Activated effector memory CD4-positive, alpha-beta T cell treated with Interleukin-2 at 50 U/mL for 16 hours (primary cell): ENCODE results near the gene RBM28.

Source experiments
- DNase-seq: peaks from one replicate; pipeline ENCODE4 v3.0.0-alpha.2; 2020

The RBM28 gene

DNA sequence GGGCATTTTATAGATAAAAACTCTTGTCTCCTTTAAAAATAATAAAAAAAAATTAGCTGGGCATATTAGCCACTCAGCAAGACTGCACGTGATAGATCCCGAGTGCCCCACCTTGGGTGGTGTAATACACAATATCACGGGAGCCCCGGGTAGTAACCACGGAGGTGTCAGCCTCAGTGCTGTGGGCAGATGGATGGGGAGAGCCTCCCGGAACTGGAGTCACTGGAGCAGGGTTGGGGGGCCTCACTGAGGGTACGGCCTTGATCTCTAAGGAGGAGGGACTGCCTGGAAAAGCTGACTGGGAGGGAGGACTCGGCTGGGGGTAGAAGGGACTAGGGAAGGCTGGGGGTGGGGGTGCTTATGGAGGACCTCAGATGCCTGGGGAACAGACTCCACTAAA is 90.0 kb downstream of the RBM28 start:
- DNase-seq, result no peak

DNA sequence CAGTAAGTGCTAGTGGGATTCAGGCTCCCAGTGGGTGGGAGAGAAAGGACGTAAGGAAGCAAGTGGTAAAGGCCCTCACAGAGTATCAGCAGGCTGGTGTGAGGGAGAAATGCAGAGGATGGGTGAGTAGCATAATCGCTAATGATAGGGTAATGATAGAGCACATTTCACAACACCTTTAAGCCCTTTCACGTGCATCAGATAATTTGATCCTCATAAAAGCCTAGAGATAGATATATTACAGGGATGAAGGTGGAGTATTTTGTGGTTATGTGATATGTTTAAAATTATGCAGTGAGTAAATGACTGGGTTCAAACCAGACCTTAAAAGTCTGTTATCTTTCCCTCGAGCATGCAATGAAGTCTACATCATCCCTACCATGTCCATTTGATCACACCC is 92.4 kb downstream of the RBM28 start:
- no peak for DNase-seq
